Smooth muscle cell (in vitro differentiated cells): ENCODE results near the gene RPL31. TPM values are rescaled to one million over a fixed set of nuclear protein-coding genes. Genes with fewer than 3 reads are reported as not detected.

ENCODE experiments used
- DNase-seq: peaks from one replicate; lab custom pipeline; 2025; ENCODE audit not compliant: unreplicated experiment; lab: John Stamatoyannopoulos, UW
- H2AFZ ChIP-seq: fragments of 200-600 bp; sonication (generic); 2 replicates; pipeline ENCODE4 v1.6.0; 2016; ENCODE audit warnings: antibody characterized with exemption, low read depth, mild to moderate bottlenecking
- H3F3A ChIP-seq: fragments of 200-600 bp; sonication (generic); 2 replicates; pipeline ENCODE4 v1.6.0; 2017; ENCODE audit warnings: antibody characterized with exemption, low read depth
- H3K27ac ChIP-seq: fragments of 200-600 bp; sonication (generic); 2 replicates; pipeline ENCODE4 v1.5.1; 2016; ENCODE audit warnings: low read depth, mild to moderate bottlenecking
- H3K27me3 ChIP-seq: fragments of 200-600 bp; sonication (generic); 2 replicates; pipeline ENCODE4 v1.6.1; 2016; ENCODE audit warnings: low read depth, mild to moderate bottlenecking
- H3K36me3 ChIP-seq: fragments of 200-600 bp; sonication (generic); 2 replicates; pipeline ENCODE4 v1.5.1; 2016; ENCODE audit warnings: low read depth
- H3K4me1 ChIP-seq: fragments of 200-600 bp; sonication (generic); 2 replicates; pipeline ENCODE4 v1.5.1; 2016; ENCODE audit warnings: low read depth
- H3K4me2 ChIP-seq: fragments of 200-600 bp; sonication (generic); 2 replicates; pipeline ENCODE4 v1.6.0; 2016; ENCODE audit warnings: mild to moderate bottlenecking
- H3K4me3 ChIP-seq: fragments of 200-600 bp; sonication (generic); 2 replicates; pipeline ENCODE4 v1.5.1; 2016; ENCODE audit warnings: mild to moderate bottlenecking
- H3K79me2 ChIP-seq: fragments of 200-600 bp; sonication (generic); 2 replicates; pipeline ENCODE4 v1.6.0; 2016; ENCODE audit warnings: low read depth, mild to moderate bottlenecking
- H3K9ac ChIP-seq: fragments of 200-600 bp; sonication (generic); 2 replicates; pipeline ENCODE4 v1.6.0; 2016; ENCODE audit warnings: low read depth
- H3K9me3 ChIP-seq: fragments of 200-600 bp; sonication (generic); replicated peaks from 2 replicates; pipeline ENCODE4 v1.5.1; 2016; ENCODE audit warnings: low read depth
- H4K20me1 ChIP-seq: fragments of 200-600 bp; sonication (generic); 2 replicates; pipeline ENCODE4 v1.6.0; 2016; ENCODE audit warnings: low read depth
- WGBS: methylation state at CpG from one replicate; pipeline ENCODE4 v1.1.7; 2016; ENCODE audit warnings: low lambda C conversion rate; 5-methylcytosine and 5-hydroxymethylcytosine counted together
- polyA plus RNA-seq: library from polyadenylated mRNA; unstranded; fragments of >200 nt; fragmentation: Nextera tagmentation; extraction: Ambion mirVana; gene quantifications from 2 replicates; pipeline ENCODE4 v1.2.1, GENCODE V29; 2016
- total RNA-seq: library from RNA; depleted of rRNA; stranded (reverse); fragments of >200 nt; gene quantifications from 2 replicates; pipeline ENCODE4 v1.2.3, GENCODE V29; 2014
- TF ChIP-seq, protein P1 (sequence below): fragments of 200-600 bp; sonication (generic); IDR thresholded peaks from 2 replicates; pipeline ENCODE4 v1.5.1; 2017; ENCODE audit warnings: borderline replicate concordance, mild to moderate bottlenecking, antibody characterized with exemption; ENCODE audit not compliant: insufficient read depth, poor library complexity, severe bottlenecking

RPL31 gene
- total and polyA plus RNA-seq, 2 experiments from 2014 or later: 1,320 to 1,508 TPM

DNA sequence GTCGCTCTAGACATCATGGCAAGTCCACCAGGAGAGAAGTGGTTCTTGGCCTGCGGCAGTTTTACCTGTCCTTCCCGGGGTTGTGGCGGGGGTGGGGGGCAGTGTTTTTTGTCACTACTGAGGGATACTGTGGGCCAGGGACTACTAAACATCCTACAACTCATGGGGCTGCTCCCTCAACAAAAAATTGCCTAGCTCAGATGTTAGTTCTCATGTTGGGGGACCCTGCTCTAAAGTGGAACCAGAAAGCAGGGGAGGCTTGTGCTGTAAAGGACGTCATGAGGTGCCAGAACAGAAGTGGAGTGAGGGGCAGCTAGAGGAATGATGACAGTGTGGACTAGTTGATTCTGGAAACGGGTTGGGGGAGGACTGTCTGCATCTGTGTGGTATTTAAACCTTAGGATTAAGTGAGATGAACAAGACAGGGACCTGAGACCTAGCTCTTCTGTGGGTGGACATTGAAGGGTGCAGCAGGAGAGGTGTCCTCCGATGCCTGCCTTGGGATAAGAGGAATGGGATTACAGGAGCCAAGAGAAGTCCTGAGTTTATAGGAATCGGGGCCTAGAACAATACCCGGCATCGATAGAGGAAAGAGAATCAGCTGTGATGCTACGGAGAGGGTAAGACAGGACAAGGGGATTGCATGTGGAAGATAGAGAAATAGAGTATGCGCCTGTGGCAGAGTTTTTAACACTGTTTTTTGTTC lies 2.7 kb downstream of the RPL31 start:
- DNase-seq: no peak
- Histone ChIP-seq H4K20me1 (peaks cover 72% of the 10 kb centered on the region), H3K27me3 (no peaks in the 10 kb centered on the region), H3K4me1 (peaks cover 15% of the 10 kb centered on the region), H2AFZ (no peak overlapping the region), H3K27ac (peak overlapping the region; percentile 91), H3K79me2 (peaks cover 52% of the 10 kb centered on the region), H3K9me3 (no peaks in the 10 kb centered on the region), H3F3A (peaks cover 40% of the 10 kb centered on the region), H3K4me3 (no peak overlapping the region), H3K4me2 (peak overlapping the region; percentile 96), H3K9ac (no peak overlapping the region), H3K36me3 (peaks cover 12% of the 10 kb centered on the region)
- TF ChIP-seq, protein P1, sequence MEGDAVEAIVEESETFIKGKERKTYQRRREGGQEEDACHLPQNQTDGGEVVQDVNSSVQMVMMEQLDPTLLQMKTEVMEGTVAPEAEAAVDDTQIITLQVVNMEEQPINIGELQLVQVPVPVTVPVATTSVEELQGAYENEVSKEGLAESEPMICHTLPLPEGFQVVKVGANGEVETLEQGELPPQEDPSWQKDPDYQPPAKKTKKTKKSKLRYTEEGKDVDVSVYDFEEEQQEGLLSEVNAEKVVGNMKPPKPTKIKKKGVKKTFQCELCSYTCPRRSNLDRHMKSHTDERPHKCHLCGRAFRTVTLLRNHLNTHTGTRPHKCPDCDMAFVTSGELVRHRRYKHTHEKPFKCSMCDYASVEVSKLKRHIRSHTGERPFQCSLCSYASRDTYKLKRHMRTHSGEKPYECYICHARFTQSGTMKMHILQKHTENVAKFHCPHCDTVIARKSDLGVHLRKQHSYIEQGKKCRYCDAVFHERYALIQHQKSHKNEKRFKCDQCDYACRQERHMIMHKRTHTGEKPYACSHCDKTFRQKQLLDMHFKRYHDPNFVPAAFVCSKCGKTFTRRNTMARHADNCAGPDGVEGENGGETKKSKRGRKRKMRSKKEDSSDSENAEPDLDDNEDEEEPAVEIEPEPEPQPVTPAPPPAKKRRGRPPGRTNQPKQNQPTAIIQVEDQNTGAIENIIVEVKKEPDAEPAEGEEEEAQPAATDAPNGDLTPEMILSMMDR: no peak
- WGBS: 91% methylated on average over 12 of the region's 12 CpGs

DNA sequence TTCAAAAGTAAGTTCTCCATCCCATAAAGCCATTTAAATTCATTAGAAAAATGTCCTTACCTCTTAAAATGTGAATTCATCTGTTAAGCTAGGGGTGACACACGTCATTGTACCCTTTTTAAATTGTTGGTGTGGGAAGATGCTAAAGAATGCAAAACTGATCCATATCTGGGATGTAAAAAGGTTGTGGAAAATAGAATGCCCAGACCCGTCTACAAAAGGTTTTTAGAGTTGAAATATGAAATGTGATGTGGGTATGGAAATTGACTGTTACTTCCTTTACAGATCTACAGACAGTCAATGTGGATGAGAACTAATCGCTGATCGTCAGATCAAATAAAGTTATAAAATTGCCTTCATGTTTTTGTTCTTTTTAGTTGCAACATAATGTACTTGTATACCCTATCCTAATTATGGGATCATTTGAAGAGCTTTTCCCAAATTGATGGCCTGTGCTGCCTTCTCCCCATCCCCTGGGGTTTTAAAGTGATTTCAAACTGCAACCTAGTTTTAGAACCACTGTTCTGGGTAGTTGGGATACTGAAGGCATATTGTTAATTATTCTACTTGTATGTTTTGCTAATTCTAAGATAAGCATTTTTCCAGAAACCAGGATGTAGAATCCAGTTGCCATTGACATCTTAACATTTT lies 4.1 kb downstream of the RPL31 start:
- H3K79me2 ChIP-seq: peaks cover 52% of the 10 kb centered on the region
- TF ChIP-seq, protein P1: no peak
- no peak for DNase-seq
- H3K9me3 ChIP-seq: no peaks in the 10 kb centered on the region
- H3K4me3 ChIP-seq: no peak overlapping the region
- H3K4me2 ChIP-seq: no peak overlapping the region
- peak overlapping the region; percentile 42 for H3K27ac ChIP-seq
- peaks cover 15% of the 10 kb centered on the region for H3K4me1 ChIP-seq
- H3F3A ChIP-seq: peaks cover 43% of the 10 kb centered on the region
- H3K9ac ChIP-seq: no peak overlapping the region
- H2AFZ ChIP-seq: no peak overlapping the region
- peaks cover 77% of the 10 kb centered on the region for H4K20me1 ChIP-seq
- no peaks in the 10 kb centered on the region for H3K27me3 ChIP-seq
- peaks cover 15% of the 10 kb centered on the region for H3K36me3 ChIP-seq
- 92% methylated on average over 4 of the region's 4 CpGs for WGBS

DNA sequence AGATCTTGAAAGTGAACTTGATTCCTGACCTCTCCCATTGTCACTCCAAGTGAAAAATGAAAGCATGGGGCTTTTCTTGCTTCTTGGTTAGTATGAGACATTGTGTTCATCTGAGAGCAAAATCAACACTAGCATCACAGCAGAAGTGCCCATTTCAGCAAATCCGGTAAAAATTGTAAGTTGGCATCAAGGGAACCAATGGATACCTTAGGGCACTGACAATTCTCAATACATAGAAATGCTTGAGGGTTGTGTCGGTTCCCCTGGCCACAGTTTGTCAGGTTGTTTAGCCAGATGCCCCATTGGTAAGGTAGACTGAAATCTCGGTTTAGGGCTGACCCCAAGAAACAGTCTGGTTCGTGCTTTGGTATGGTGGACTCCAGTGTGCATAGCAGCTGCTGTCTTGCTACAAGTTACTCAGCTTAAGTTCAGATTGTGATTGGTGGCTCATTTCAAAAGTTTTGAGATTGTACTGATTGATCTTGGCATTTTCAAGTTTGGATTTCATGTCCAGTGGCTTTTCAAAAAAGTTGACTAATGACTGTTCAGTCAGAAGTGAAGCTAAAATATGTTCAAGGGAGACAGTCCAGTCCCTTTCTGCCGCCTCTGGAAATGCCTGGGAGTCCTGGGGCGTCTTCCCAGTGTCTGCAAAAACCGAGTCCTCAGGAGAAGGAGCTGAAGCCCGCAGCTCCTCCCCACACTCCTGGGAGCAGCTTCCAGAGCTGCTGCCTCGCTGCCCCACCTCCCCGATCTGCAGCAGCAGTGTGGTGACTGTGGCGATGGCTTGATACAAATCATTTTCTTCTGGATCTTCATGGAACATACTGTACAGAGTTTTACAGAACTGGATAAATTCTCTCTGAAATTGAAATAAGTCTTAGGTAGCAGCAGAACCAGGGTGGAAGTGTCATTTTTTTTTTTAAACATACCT lies 5.6 kb downstream of the RPL31 start:
- peaks cover 15% of the 10 kb centered on the region for H3K36me3 ChIP-seq
- H3K27me3 ChIP-seq: no peaks in the 10 kb centered on the region
- DNase-seq: no peak
- no peaks in the 10 kb centered on the region for H3K9me3 ChIP-seq
- peaks cover 46% of the 10 kb centered on the region for H3K79me2 ChIP-seq
- peaks cover 79% of the 10 kb centered on the region for H4K20me1 ChIP-seq
- H3K27ac ChIP-seq: peak overlapping the region; percentile 42
- WGBS: 89% methylated on average over 11 of the region's 11 CpGs
- no peak overlapping the region for H3K4me2 ChIP-seq
- no peak overlapping the region for H3K9ac ChIP-seq
- no peak overlapping the region for H2AFZ ChIP-seq
- H3F3A ChIP-seq: peaks cover 49% of the 10 kb centered on the region
- TF ChIP-seq, protein P1: no peak
- peaks cover 12% of the 10 kb centered on the region for H3K4me1 ChIP-seq
- H3K4me3 ChIP-seq: no peak overlapping the region
